MM.1S (cell line): ENCODE data around the gene C4orf51.

Source experiments
- EZH2 ChIP-seq: fragments of 300-600 bp; sonication (generic); optimal IDR thresholded peaks from 2 replicates; pipeline ENCODE3; 2017; ENCODE audit warnings: low read depth, mild to moderate bottlenecking, antibody characterized with exemption, low read length, mixed read lengths
- EZH2phosphoT487 ChIP-seq: fragments of 300-600 bp; sonication (generic); IDR thresholded peaks from 2 replicates; pipeline ENCODE4 v1.6.1; 2018; ENCODE audit warnings: antibody characterized with exemption, low read length
- TF ChIP-seq, protein P1 (sequence below): fragments of 300-600 bp; sonication (generic); IDR thresholded peaks from 2 replicates; pipeline ENCODE4 v1.5.1; 2016; ENCODE audit warnings: antibody characterized with exemption, low read length, mixed read lengths

DNA sequence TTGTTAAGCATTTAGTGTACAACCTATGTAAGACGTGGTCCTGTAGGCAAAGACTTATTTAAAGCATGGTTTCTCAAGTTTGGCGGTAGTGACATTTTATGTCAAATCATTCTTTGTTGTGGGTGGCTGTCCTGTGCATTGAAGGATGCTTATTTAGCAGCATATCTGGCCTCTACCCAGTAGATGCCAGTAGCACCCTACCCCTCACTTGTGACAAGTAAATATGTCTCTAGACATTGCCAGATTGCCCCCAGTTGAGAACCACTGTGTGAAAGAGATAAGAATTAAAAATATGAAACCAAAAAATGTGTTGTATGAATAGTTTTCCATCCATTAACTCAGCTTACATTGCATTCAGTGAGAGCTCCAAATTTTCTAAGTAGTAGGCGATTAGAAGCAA is 35.2 kb upstream of the C4orf51 start:
- TF ChIP-seq, protein P1, sequence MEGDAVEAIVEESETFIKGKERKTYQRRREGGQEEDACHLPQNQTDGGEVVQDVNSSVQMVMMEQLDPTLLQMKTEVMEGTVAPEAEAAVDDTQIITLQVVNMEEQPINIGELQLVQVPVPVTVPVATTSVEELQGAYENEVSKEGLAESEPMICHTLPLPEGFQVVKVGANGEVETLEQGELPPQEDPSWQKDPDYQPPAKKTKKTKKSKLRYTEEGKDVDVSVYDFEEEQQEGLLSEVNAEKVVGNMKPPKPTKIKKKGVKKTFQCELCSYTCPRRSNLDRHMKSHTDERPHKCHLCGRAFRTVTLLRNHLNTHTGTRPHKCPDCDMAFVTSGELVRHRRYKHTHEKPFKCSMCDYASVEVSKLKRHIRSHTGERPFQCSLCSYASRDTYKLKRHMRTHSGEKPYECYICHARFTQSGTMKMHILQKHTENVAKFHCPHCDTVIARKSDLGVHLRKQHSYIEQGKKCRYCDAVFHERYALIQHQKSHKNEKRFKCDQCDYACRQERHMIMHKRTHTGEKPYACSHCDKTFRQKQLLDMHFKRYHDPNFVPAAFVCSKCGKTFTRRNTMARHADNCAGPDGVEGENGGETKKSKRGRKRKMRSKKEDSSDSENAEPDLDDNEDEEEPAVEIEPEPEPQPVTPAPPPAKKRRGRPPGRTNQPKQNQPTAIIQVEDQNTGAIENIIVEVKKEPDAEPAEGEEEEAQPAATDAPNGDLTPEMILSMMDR: no peak
- TF ChIP-seq EZH2phosphoT487: no peak
- no peak for TF ChIP-seq EZH2
